Type B pancreatic cell (in vitro differentiated cells): ENCODE measurements around the gene ENOX1. TPM values are rescaled to one million over a fixed set of nuclear protein-coding genes. Genes with fewer than 3 reads are reported as not detected.

Experiments used
- DNase-seq: peaks from one replicate; pipeline ENCODE4 v3.0.0; 2021; ENCODE audit warnings: mixed read lengths; ENCODE audit not compliant: unreplicated experiment; ENCODE audit errors: extremely low spot score
- H3K27ac Mint-ChIP-seq: 2 replicates; pipeline ENCODE4 v1.8.0; 2021; ENCODE audit warnings: mild to moderate bottlenecking, mixed read lengths
- H3K27me3 Mint-ChIP-seq: 2 replicates; pipeline ENCODE4 v1.8.0; 2021; ENCODE audit warnings: mixed read lengths
- H3K36me3 Mint-ChIP-seq: 2 replicates; pipeline ENCODE4 v1.8.0; 2021; ENCODE audit warnings: mixed read lengths
- H3K4me1 Mint-ChIP-seq: one replicate; pipeline ENCODE4 v1.8.0; 2021; ENCODE audit warnings: mixed read lengths; ENCODE audit not compliant: unreplicated experiment
- H3K4me3 Mint-ChIP-seq: 2 replicates; pipeline ENCODE4 v1.8.0; 2021; ENCODE audit warnings: mild to moderate bottlenecking, mixed read lengths
- H3K9me3 Mint-ChIP-seq: 2 replicates; pipeline ENCODE4 v1.8.0; 2021; ENCODE audit warnings: mixed read lengths
- total RNA-seq: library from RNA; stranded (reverse); gene quantifications from 2 replicates; pipeline ENCODE4 v1.2.1, GENCODE V29; 2021; ENCODE audit warnings: low replicate concordance
- TF ChIP-seq, protein P1 (sequence below): fragments of 200-600 bp; sonication (generic); conservative IDR thresholded peaks from 2 replicates; pipeline ENCODE4 v1.5.0; 2021; ENCODE audit warnings: antibody characterized with exemption, mild to moderate bottlenecking

ENOX1 gene
- total RNA-seq, 1 donor from 2014 or later = 7.5 TPM

DNA sequence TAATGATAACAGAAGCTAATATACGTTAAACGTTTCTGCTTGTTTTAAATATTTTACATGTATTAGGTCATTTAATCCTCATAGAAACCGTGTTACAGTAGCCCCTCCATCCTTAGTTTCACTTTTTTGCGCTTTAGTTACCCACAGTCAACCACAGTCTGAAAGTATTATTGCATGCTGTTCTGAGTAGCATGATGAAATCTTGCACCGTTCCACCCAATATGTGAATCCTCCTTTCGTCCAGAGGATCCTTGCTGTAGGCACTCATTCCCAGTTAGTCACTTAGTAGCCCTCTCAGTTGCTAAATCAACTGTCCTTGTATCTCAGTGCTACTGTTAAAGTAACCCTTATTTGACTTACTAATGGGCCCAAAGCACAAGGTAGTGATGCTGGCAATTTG lies 257.8 kb downstream of the ENOX1 start:
- TF ChIP-seq, protein P1, sequence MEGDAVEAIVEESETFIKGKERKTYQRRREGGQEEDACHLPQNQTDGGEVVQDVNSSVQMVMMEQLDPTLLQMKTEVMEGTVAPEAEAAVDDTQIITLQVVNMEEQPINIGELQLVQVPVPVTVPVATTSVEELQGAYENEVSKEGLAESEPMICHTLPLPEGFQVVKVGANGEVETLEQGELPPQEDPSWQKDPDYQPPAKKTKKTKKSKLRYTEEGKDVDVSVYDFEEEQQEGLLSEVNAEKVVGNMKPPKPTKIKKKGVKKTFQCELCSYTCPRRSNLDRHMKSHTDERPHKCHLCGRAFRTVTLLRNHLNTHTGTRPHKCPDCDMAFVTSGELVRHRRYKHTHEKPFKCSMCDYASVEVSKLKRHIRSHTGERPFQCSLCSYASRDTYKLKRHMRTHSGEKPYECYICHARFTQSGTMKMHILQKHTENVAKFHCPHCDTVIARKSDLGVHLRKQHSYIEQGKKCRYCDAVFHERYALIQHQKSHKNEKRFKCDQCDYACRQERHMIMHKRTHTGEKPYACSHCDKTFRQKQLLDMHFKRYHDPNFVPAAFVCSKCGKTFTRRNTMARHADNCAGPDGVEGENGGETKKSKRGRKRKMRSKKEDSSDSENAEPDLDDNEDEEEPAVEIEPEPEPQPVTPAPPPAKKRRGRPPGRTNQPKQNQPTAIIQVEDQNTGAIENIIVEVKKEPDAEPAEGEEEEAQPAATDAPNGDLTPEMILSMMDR = no peak
- Mint-ChIP-seq H3K36me3 (no peaks in the 10 kb centered on the region), H3K27ac (no peak overlapping the region), H3K9me3 (no peaks in the 10 kb centered on the region), H3K4me3 (no peak overlapping the region), H3K4me1 (no peaks in the 10 kb centered on the region), H3K27me3 (no peaks in the 10 kb centered on the region)
- no peak for DNase-seq

DNA sequence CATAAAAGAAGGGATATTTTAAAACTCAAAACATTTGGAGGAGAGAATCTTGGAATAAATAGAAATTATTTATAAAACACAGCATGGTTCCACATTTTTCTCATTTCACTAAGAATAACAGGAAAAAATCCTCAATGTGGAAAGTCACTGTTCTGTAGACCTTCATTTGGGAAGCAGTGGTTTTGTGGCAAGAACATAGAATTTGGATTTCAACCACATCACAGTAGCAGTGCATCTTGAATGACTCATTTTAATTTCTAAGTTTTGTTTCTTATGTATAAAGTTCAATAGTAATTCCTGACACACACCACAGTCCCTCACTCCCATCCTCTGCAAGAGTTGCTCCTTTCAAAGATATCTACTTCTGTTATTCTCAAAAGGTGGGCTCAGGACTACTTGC lies 264.0 kb downstream of the ENOX1 start:
- Mint-ChIP-seq H3K36me3 (no peaks in the 10 kb centered on the region), H3K4me3 (no peak overlapping the region), H3K9me3 (no peaks in the 10 kb centered on the region), H3K4me1 (peaks cover 10% of the 10 kb centered on the region), H3K27ac (no peak overlapping the region), H3K27me3 (no peaks in the 10 kb centered on the region)
- DNase-seq = no peak
- TF ChIP-seq, protein P1 = no peak

DNA sequence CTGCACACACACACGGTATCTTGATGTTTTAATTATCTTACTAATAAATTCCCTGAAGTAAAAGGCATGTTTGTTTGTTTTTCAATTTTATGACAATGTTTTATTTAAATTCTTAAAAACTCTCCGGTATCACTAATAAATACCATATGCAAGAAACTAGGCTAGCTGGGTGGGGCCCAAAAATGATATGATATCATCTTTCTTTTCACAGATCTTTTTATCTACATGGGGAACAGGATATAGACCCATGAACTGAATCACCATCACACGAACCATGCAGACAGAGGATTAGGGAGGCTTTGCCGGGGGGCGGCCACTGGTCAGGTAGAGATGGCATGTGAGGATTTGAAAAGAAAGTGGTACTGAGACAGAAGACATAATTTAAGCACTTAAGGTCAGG lies 266.4 kb downstream of the ENOX1 start:
- no peaks in the 10 kb centered on the region for H3K36me3 Mint-ChIP-seq
- TF ChIP-seq, protein P1 = no peak
- H3K4me1 Mint-ChIP-seq = peaks cover 16% of the 10 kb centered on the region
- H3K9me3 Mint-ChIP-seq = no peaks in the 10 kb centered on the region
- H3K4me3 Mint-ChIP-seq = no peak overlapping the region
- H3K27me3 Mint-ChIP-seq = no peaks in the 10 kb centered on the region
- no peak for DNase-seq
- H3K27ac Mint-ChIP-seq = no peak overlapping the region

DNA sequence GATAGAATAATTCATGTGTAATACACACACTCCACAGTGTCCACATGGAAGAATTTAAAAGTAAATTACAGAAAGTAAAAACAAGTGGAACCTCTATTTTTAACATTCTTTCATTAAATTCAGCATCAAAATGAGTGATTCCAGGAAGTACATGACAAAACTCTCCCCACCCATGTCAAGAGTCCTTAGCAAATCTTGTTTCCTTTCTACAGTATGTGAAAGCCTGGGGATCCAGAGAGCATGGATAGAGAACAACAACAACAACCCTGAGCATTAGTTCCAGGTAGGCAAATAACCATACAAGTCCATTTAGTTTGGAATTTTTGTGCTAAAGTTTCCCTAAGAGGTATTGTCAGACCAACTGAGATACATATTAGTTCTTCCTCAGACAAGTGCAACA lies 267.9 kb downstream of the ENOX1 start:
- DNase-seq = no peak
- TF ChIP-seq, protein P1 = no peak
- Mint-ChIP-seq H3K4me1 (peaks cover 16% of the 10 kb centered on the region), H3K36me3 (no peaks in the 10 kb centered on the region), H3K27ac (no peak overlapping the region), H3K9me3 (no peaks in the 10 kb centered on the region), H3K27me3 (no peaks in the 10 kb centered on the region), H3K4me3 (no peak overlapping the region)

DNA sequence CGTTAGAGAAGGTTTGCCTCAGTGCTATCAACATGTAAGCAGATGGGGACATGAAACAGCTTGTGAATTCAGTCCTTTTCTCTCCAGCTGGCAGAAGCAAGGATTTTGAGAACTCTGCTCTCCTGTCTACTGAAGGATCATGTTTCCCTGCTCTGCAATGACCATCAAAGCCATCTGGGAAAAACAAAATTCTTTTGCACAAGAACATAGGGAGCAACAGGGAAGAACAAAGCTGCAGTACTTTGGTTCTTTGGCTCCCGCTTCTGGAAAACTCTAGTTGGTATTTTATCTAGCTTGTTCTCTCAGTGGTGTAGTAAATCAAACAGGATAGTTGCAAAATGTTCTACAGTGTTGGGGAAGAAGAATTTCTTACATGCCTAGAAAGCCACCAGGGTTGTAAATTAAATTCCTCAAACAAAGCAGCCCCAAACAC lies 270.4 kb downstream of the ENOX1 start:
- no peaks in the 10 kb centered on the region for H3K36me3 Mint-ChIP-seq
- H3K9me3 Mint-ChIP-seq = no peaks in the 10 kb centered on the region
- DNase-seq = no peak
- H3K4me1 Mint-ChIP-seq = peaks cover 16% of the 10 kb centered on the region
- H3K27ac Mint-ChIP-seq = no peak overlapping the region
- H3K4me3 Mint-ChIP-seq = no peak overlapping the region
- H3K27me3 Mint-ChIP-seq = no peaks in the 10 kb centered on the region
- TF ChIP-seq, protein P1 = no peak

DNA sequence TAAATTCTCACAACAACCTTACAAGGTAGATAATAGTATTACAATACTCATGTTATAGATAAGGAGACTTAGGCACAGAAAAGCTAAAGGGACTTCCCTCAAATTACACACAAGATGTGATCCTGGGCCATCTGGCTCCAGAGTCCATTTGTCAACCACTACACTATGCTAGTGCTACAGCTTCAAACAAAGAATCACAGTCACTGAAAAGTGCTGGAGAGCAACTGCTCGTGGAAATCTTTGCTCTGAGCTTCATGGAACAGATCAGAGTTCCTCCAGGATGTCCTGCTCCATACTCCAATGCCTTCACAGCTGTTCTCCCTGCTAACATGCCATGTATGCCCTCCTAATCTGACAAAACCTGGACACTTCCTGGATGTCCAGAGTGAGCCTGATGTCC lies 271.2 kb downstream of the ENOX1 start:
- no peak for DNase-seq
- no peaks in the 10 kb centered on the region for H3K27me3 Mint-ChIP-seq
- peaks cover 16% of the 10 kb centered on the region for H3K4me1 Mint-ChIP-seq
- H3K9me3 Mint-ChIP-seq = no peaks in the 10 kb centered on the region
- TF ChIP-seq, protein P1 = no peak
- no peaks in the 10 kb centered on the region for H3K36me3 Mint-ChIP-seq
- H3K4me3 Mint-ChIP-seq = no peak overlapping the region
- no peak overlapping the region for H3K27ac Mint-ChIP-seq
